COLO668 (cell line): Measurements from ENCODE around the gene SLC35E3.
A peak's percentile ranks its signal among the peaks of the same experiment; 100 is the strongest.

ENCODE experiments used
- DNase-seq: peaks from one replicate; lab custom pipeline; 2025; ENCODE audit not compliant: unreplicated experiment; lab: John Stamatoyannopoulos, UW

Gene SLC35E3

DNA sequence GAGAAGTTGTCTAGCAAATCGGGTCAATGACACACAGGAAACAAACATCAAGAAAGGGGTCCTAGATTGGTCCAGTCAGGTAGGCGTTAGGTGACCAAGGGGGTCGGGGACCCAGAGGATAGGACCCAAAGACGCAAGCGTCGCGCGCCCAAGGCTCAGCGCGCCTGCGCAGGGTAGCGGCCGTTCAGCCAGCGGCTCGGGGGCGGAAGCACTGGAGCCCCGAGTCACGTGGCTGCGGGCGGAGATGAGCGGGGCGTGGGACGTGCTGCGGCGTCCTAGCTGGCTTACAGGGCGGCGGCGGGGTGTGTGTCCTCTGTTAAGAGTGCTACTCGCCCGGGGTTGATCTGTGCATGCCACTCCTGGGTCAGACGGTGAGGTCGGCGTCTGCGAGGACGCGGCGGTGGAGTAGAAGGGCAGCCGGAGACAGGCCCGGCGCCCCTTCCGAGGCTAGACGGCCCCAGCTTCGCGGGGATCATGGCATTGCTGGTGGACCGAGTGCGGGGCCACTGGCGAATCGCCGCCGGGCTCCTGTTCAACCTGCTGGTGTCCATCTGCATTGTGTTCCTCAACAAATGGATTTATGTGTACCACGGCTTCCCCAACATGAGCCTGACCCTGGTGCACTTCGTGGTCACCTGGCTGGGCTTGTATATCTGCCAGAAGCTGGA, at the start of gene SLC35E3:
Gene SLC35E3, plus strand, starts transcription at position 273 of the 668 bp plus-strand sequence. Its CDS starts 202 bp downstream, at position 475.
- DNase-seq = peak; percentile 98

DNA sequence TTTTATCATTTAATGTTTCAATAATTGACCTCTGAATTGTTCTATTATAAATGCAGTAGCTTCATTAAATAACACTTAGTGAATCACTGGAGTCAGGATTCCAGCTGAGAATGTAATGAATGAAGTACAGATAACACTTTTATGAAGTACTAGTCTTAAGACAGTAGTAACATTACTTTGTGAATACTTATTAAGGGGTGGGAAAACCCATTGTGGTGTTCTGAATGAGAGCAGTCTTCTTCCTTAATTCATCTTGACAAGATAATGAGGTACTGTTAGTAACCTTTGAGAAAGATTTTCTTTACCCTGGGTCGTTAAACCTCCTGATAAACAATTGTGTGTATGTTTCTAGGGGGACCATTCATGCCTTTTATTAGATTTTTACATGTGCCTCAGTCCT, 46.5 kb upstream of the SLC35E3 start:
- no peak for DNase-seq

GRCh38 chr12:68727776-68728175, 18.2 kb upstream of the SLC35E3 start:
- DNase-seq = no peak

- no peak for DNase-seq
Observed at GRCh38 chr12:68733661-68734071, 12.3 kb upstream of the SLC35E3 start.

GRCh38 chr12:68739891-68740290, 6.1 kb upstream of the SLC35E3 start:
- no peak for DNase-seq

GRCh38 chr12:68743356-68743755, 2.6 kb upstream of the SLC35E3 start:
- DNase-seq = no peak

- no peak for DNase-seq
Observed at GRCh38 chr12:68745376-68745903, 536 bp upstream of the SLC35E3 start.

DNA sequence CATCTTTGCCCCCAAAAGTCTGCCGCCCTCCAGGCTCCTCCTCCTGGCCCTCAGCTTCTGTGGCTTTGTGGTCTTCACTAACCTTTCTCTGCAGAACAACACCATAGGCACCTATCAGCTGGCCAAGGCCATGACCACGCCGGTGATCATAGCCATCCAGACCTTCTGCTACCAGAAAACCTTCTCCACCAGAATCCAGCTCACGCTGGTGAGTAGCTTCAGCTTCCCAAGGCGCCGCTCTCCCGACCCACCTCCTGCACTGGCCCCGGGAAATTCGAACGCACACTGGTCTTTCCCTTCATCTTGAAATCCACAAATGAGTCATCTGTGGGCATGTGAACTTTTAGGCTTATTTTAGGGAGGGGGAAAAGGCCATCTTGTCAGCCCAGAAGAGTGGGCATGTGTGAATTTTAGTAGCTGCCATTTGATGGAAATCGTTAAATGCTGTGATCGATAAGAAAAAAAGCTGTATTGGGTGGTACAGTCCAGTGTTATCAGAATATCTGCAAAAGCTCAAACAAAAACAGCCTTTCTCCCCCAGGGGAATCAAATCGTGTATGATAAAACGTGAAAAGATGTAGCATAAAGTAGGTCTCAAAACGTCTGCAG, 700 bp downstream of the SLC35E3 start:
- peak; percentile 68 for DNase-seq

- DNase-seq = no peak
Observed at GRCh38 chr12:68749443-68749842, 3.5 kb downstream of the SLC35E3 start.

DNA sequence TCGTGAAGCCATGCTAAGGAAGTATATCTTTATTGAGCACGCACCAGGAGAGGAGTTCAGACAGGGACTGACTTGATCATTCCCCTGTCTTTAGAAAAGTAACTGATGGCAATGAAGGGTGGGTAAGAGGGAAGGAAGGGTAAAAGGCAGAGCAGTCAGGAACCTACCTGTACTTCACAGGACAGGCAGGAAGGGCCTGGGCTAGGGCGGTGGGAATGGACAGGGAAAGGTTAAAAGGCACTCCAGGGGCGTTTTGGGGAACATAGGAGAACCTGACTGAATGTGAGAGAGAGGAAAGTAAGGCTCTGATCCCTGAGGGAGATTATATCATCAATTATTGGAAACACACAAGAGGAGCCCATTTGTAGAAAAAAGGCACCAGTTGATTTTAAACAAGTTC, 3.9 kb downstream of the SLC35E3 start:
- DNase-seq = no peak

DNA sequence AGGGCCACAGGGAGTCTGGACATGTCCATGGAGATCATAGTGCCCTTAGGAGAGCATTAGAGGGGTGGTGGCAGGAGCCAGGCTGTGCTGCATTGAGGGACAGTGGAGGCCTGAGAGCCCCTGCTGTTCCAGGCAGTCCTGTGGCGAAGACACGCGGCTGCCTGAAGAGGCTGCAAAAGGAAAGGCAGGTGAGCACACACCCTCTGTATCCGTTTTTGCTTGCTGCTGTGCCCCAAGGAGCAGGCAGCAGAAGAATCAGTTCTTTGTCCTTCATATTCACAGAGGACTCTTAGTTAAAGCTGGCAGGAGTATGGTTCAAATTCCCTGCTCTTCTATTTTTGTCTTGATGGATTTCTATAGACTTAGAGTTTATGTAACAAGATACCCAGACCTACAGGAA, 4.5 kb downstream of the SLC35E3 start:
- DNase-seq = peak; percentile 23

DNA sequence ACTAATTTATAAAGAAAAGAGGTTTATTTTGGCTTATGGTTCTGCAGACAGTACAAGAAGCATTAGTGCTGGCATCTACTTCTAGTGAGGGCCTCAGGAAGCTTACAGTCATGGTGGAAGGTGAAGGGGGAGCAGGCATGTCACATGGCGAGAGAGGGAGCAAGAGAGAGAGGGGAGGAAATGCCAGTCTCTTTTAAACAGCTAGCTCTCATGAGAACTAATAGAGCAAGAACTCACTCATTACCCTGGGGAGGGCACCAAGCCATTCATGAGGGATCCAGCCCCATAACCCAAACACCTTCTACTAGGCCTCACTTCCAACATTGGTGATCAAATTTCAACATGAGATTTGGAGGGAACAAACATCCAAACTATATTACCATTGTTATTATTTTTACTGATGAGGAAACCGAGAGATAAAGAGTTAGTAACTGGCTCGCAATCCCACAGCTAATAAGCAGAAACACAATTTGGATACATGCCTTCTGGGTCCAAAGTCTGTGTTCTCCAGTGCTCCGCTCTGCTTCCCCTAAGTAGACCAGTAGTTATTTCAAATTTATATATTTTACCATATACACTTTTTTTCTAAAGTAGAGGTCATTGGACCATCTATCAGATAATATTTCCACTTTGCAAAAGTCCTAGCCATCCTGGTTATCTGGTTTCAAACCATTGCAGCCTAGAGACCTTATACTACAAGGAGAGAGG, 9.7 kb downstream of the SLC35E3 start:
- no peak for DNase-seq

DNA sequence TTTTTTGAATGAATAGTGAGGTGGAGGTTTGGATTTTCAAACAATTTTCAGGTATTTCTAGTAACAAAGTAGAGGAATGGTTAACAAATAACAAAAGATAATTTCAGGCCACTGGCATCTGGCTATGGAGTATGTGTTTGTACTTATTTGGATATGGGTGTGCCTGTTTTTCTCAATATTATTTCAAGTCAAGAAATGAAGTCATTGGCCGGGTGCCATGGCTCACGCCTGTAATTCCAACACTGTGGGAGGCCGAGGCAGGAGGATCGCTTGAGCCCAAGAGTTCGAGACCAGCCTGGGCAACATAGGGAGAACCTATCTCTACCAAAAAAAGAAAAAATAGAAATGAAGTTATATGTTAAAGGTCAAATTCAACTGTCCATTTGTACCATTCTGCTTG, 13.9 kb downstream of the SLC35E3 start:
- DNase-seq = no peak

DNA sequence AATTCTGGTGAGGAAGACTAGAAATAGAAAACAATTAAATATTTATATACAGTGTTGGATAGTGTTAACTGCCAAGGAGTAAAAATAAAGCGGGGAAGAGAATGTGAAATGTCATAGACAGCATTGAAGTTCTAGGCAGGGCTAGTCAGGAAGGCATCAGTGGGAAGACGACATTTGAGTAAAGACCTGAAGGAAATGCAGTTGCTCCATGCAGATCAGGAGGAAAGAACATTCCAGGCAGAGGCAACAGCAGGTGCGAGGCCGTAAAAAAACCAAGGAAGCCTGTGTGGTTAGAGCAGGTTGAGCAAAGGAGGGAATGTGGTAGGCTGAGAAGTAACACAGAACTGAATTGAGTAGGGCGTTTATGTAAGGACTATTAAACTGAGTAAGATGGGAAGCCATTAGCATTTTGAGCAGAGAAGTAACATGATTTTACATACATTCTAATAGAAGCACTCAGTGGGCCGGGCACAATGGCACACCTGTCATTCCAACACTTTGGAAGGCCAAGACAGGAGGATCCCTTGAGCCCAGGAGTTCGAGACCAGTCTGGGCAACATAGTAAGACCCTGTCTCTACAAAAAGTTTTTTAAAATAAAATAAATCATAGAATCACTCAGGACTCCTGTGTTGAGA, 14.9 kb downstream of the SLC35E3 start:
- DNase-seq = no peak

DNA sequence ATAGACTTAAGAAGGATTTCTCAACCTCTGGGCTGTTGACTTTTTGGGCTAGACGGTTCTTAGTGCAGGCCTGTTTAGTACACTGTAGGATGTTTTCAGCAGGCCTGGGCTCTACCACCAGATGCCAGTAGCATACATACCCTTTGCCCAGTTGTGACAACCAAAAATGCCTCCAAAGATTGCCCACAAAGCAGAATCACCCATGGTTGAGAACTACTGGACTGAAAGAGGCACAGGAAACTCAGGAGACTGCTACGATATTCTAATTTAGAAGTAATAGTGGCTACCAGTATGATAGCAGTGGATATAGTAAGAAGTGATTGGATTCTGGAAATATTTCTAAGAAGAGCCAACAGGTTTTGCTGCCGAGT, 15.5 kb downstream of the SLC35E3 start:
- DNase-seq = no peak

DNA sequence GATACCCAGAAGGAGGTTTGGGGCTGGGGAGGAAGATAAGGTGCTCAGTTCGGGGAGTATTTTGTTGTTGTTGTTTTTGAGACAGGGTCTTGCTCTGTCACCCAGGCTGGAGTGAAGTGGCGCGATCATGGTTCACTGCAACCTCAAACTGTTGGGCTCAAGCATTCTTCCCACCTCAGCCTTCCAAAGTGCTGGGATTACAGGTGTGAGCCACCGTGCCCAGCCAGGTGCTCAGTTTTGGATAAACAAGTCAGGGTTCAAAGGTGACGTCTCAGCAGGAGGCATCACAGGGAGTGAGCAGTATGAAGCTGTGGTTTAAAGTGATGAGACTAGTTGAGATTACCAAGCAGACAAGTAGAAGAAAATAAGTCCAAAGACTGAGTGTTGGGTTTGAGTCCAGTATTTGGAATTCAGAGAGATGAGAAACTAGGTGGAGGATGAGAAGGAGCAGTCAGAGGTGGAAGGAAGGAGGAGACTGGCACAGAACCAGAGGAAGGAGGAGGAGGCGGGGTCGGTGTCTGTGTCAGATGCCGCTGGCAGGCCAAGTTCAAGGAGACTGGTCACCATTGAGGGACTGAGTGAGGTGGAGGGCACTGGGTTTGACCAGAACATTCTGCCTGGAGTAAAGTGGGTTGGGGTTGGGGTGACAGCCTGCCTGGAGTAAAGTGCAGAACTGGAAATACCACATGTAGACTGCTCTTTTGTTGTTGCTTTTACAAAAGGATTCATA, 16.1 kb downstream of the SLC35E3 start:
- no peak for DNase-seq

GRCh38 chr12:68762691-68763090, 16.7 kb downstream of the SLC35E3 start:
- DNase-seq = no peak

DNA sequence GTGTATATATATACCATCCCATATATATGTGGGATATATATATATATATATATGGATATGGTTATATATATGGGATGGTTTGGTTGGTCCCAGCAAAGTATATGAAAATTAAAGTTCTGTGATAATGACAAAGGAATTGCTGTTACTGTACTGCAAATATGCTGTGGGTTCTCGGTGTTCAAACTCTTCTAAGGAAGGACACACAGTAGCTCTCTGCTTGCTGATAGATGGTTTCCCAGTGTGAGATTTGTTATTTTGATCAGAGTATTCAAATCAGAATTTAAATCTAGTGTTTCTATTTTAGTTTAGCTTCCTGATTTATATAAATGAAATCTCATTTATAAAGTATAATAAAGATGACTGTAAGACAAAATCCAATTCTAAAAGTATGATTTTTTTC, 19.7 kb downstream of the SLC35E3 start:
- DNase-seq = no peak

- no peak for DNase-seq
Observed at GRCh38 chr12:68766646-68767045, 20.7 kb downstream of the SLC35E3 start.

GRCh38 chr12:68767191-68767590, 21.2 kb downstream of the SLC35E3 start:
- DNase-seq = no peak

- no peak for DNase-seq
Observed at GRCh38 chr12:68768431-68768939, 22.5 kb downstream of the SLC35E3 start.
